Body of pancreas (tissue), 4 donors: ENCODE results near the gene GPN1.

Experiments
- CTCF ChIP-seq, 7 experiments: fragments of 450-650 bp in 4 of 7; fragments of 200-600 bp in 3 of 7; sonication (generic) in 3 of 7; IDR thresholded peaks; one replicate each; pipeline ENCODE4 v1.5.1; 2016 to 2019; ENCODE audit warnings: antibody characterized with exemption in 7 of 7
- POLR2A ChIP-seq, 3 donors: fragments of 450-650 bp; IDR thresholded peaks; one replicate each; pipeline ENCODE4 v1.6.1; 2016; ENCODE audit warnings: antibody characterized with exemption in 3 of 3, mild to moderate bottlenecking in 2 of 3

GRCh38 chr2:27647737-27648136 is 18.9 kb downstream of the GPN1 start:
- TF ChIP-seq CTCF (IDR thresholded peaks at IDR 0.05) (no peak), POLR2A (IDR thresholded peaks at IDR 0.05) (no peak)
